ENCODE results near the gene AKT3. TPM values are rescaled to one million over a fixed set of nuclear protein-coding genes. Genes with fewer than 3 reads are reported as not detected.
"Not testable (repeated sequence)": the region's sequence is repeated elsewhere in the genome, so short reads cannot be mapped to it uniquely, and the experiment has no call there.

Gene AKT3
- total and polyA plus RNA-seq, 3 donors from 2014 or later: 32.3 to 70.9 (median 61.8) TPM

GRCh38 chr1:243821177-243821680 is 28.8 kb downstream of the AKT3 start:
- H3K27me3 ChIP-seq: no peaks in the 10 kb centered on the region
- no peaks in the 10 kb centered on the region for H3K4me1 ChIP-seq
- no peak overlapping the region for H3K4me3 ChIP-seq
- no peaks in the 10 kb centered on the region for H3K36me3 ChIP-seq (ENCODE audit: low read depth, missing control alignments)
- H3K27ac ChIP-seq: no peak overlapping the region
- DNase-seq: no peak
- intact Hi-C loops (cut with DNase I; ENCODE audit: low total_unique reads): no loop called here
- H3K9me3 ChIP-seq: no peaks in the 10 kb centered on the region
- no peak for TF ChIP-seq POLR2A (IDR thresholded peaks at IDR 0.05)
- TF ChIP-seq CTCF (IDR thresholded peaks at IDR 0.05): no peak
- WGBS, 2 donors: 89 to 100% methylated on average over 1 of the region's 1 CpG

GRCh38 chr1:243819438-243819839 is 30.6 kb downstream of the AKT3 start:
- Histone ChIP-seq H3K36me3 (ENCODE audit: low read depth, missing control alignments) (no peaks in the 10 kb centered on the region), H3K27me3 (no peaks in the 10 kb centered on the region), H3K4me3 (no peak overlapping the region), H3K4me1 (no peaks in the 10 kb centered on the region), H3K9me3 (no peaks in the 10 kb centered on the region), H3K27ac (no peak overlapping the region)
- intact Hi-C loops (cut with DNase I; ENCODE audit: low total_unique reads): no loop called here
- WGBS, 2 donors: 90 to 91% methylated on average over 2 to 5 of the region's 5 CpGs
- TF ChIP-seq CTCF (IDR thresholded peaks at IDR 0.05) (no peak), POLR2A (IDR thresholded peaks at IDR 0.05) (no peak)
- no peak for DNase-seq

DNA sequence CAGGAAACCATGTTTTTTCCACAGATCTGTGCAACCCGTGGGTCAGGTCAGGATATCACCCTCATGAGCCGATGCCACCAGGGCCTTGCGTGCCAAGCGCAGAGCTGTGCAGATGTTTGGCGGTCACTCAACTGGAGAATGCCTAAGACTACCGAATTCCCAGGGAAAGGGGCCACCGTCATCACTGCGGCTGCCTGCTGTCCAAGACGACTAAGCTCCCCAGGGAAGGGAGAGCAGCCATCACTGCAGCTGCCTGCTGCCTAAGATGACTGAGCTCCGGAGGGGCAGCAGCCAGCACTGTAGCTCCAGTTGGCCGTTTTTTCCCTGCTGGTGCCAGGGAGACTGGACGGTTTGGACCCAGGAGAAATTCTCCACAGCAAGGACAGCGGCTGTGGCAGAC is 31.1 kb downstream of the AKT3 start:
- Histone ChIP-seq H3K4me3 (no peak overlapping the region), H3K9me3 (no peaks in the 10 kb centered on the region), H3K27me3 (no peaks in the 10 kb centered on the region), H3K4me1 (no peaks in the 10 kb centered on the region), H3K36me3 (ENCODE audit: low read depth, missing control alignments) (no peaks in the 10 kb centered on the region), H3K27ac (no peak overlapping the region)
- intact Hi-C loops (cut with DNase I; ENCODE audit: low total_unique reads): no loop called here
- DNase-seq: no peak
- TF ChIP-seq CTCF (IDR thresholded peaks at IDR 0.05) (no peak), POLR2A (IDR thresholded peaks at IDR 0.05) (no peak)
- 94 to 98% methylated on average over 5 to 13 of the region's 13 CpGs for WGBS, 2 donors

- no peak for DNase-seq
- 76 to 84% methylated on average over 1 of the region's 1 CpG for WGBS, 2 donors
- no peak for TF ChIP-seq POLR2A (IDR thresholded peaks at IDR 0.05)
- no peak for TF ChIP-seq CTCF (IDR thresholded peaks at IDR 0.05)
- no peak overlapping the region for H3K4me3 ChIP-seq
- no peaks in the 10 kb centered on the region for H3K36me3 ChIP-seq (ENCODE audit: low read depth, missing control alignments)
- H3K4me1 ChIP-seq: no peaks in the 10 kb centered on the region
- no peak overlapping the region for H3K27ac ChIP-seq
- intact Hi-C loops (cut with DNase I; ENCODE audit: low total_unique reads): no loop called here
- no peaks in the 10 kb centered on the region for H3K9me3 ChIP-seq
- H3K27me3 ChIP-seq: no peaks in the 10 kb centered on the region
These were observed 35.3 kb downstream of the AKT3 start for GRCh38 chr1:243814718-243815117.

DNA sequence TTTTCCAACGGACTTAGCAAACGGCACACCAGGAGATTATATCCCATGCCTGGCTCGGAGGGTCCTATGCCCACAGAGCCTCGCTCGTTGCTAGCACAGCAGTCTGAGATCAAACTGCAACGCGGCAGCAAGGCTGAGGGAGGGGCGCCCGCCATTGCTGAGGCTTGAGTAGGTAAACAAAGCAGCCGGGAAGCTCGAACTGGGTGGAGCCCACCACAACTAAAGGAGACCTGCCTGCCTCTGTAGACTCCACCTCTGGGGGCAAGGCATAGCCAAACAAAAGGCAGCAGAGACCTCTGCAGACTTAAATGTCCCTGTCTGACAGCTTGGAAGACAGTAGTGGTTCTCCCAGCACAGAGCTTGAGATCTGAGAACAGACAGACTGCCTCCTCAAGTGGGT is 42.7 kb downstream of the AKT3 start:
- intact Hi-C loops (cut with DNase I; ENCODE audit: low total_unique reads); DNase-seq; H3K9me3 ChIP-seq; H3K4me1 ChIP-seq; H3K27ac ChIP-seq; H3K4me3 ChIP-seq; H3K36me3 ChIP-seq (ENCODE audit: low read depth, missing control alignments); H3K27me3 ChIP-seq: not testable (repeated sequence)
- WGBS, 2 donors: 98 to 100% methylated on average over 6 to 11 of the region's 11 CpGs
